Keratinocyte (primary cell): ENCODE measurements around the gene SGIP1. TPM values are rescaled to one million over a fixed set of nuclear protein-coding genes. Genes with fewer than 3 reads are reported as not detected.

Experiments
- DNase-seq: peaks from one replicate; pipeline ENCODE4 v3.0.0-alpha.2; 2011; ENCODE audit warnings: low read depth, missing footprints, low spot score
- FAIRE-seq: peaks from 2 replicates; lab custom pipeline; 2011; peaks lifted over from hg19 to GRCh38; lab: Jason Lieb, UNC
- H2AFZ ChIP-seq: 2 replicates; pipeline ENCODE4 v1.6.0; 2012; ENCODE audit warnings: low read length, control low read depth, inconsistent platforms; ENCODE audit not compliant: control insufficient read depth
- H3K27ac ChIP-seq: 2 replicates; pipeline ENCODE4 v1.5.1; 2011; ENCODE audit warnings: low read length; ENCODE audit not compliant: control insufficient read depth, insufficient read depth
- H3K27me3 ChIP-seq: 3 replicates; pipeline ENCODE4 v1.6.0; 2011; ENCODE audit warnings: low read length; ENCODE audit not compliant: control insufficient read depth, insufficient read depth; ENCODE audit errors: extremely low read depth
- H3K36me3 ChIP-seq, 2 experiments: 2 replicates in 1 of 2; 3 replicates in 1 of 2; pipeline ENCODE4 v1.5.1; 2011; ENCODE audit warnings: low read length in 2 of 2, mild to moderate bottlenecking in 1 of 2; ENCODE audit not compliant: control insufficient read depth in 2 of 2, insufficient read depth in 2 of 2; ENCODE audit errors: extremely low read depth in 1 of 2
- H3K4me1 ChIP-seq: 3 replicates; pipeline ENCODE4 v1.5.1; 2011; ENCODE audit warnings: low read length; ENCODE audit not compliant: control insufficient read depth, insufficient read depth; ENCODE audit errors: extremely low read depth
- H3K4me2 ChIP-seq: 3 replicates; pipeline ENCODE4 v1.6.0; 2011; ENCODE audit warnings: low read depth, low read length; ENCODE audit not compliant: control insufficient read depth, insufficient read depth; ENCODE audit errors: extremely low read depth
- H3K4me3 ChIP-seq, 3 experiments: fragments of 200-600 bp in 1 of 3; sonication (generic) in 1 of 3; 2 replicates in 2 of 3; 3 replicates in 1 of 3; pipeline ENCODE4 v1.5.1; 2011 to 2016; ENCODE audit warnings: low read length in 3 of 3, mild to moderate bottlenecking in 3 of 3, control low read depth in 2 of 3, inconsistent platforms in 1 of 3, low read depth in 1 of 3, mixed read lengths in 1 of 3, mixed run types in 1 of 3, moderate library complexity in 1 of 3; ENCODE audit not compliant: control insufficient read depth in 2 of 3, insufficient read depth in 2 of 3; ENCODE audit errors: extremely low read depth in 1 of 3
- H3K79me2 ChIP-seq: 2 replicates; pipeline ENCODE4 v1.6.0; 2012; ENCODE audit warnings: low read length; ENCODE audit not compliant: control insufficient read depth, insufficient read depth
- H3K9ac ChIP-seq: 3 replicates; pipeline ENCODE4 v1.6.0; 2011; ENCODE audit warnings: low read length; ENCODE audit not compliant: control insufficient read depth, insufficient read depth; ENCODE audit errors: extremely low read depth
- H3K9me1 ChIP-seq: 3 replicates; pipeline ENCODE4 v1.6.0; 2011; ENCODE audit warnings: low read length; ENCODE audit not compliant: control insufficient read depth, insufficient read depth; ENCODE audit errors: extremely low read depth
- H3K9me3 ChIP-seq: 2 replicates; pipeline ENCODE4 v1.5.1; 2012; ENCODE audit warnings: low read depth, low read length; ENCODE audit not compliant: control insufficient read depth
- H4K20me1 ChIP-seq: 3 replicates; pipeline ENCODE4 v1.6.0; 2011; ENCODE audit warnings: low read length; ENCODE audit not compliant: control insufficient read depth, insufficient read depth; ENCODE audit errors: extremely low read depth
- EZH2 ChIP-seq: IDR thresholded peaks from one replicate; pipeline ENCODE4 v1.6.1; 2012; ENCODE audit warnings: inconsistent platforms, mild to moderate bottlenecking, low read length, moderate library complexity
- dilution Hi-C: fragments of 300-500 bp; cut with MboI; formaldehyde crosslinking; loops from one replicate; pipeline ENCODE4 v1.7.0; 2020; ENCODE audit warnings: low sequenced_read_pairs; ENCODE audit not compliant: extremely low pct_ligation_motif_present
- polyA plus RNA-seq, 5 experiments: library from polyadenylated mRNA; depleted of rRNA in 3 of 5; stranded (reverse) in 3 of 5; stranded (forward) in 1 of 5; unstranded in 1 of 5; fragments of >200 nt; gene quantifications; 1 replicate in 1 of 5; 2 replicates in 3 of 5; 3 replicates in 1 of 5; pipeline versions ENCODE4 v1.2.1 to v1.2.3, GENCODE V29; 2011 to 2012; ENCODE audit warnings: missing spikeins in 2 of 5, low read depth in 1 of 5, low replicate concordance in 1 of 5
- TF ChIP-seq, protein P1 (sequence below), 3 experiments: IDR thresholded peaks in 1 of 3; conservative IDR thresholded peaks in 1 of 3; optimal IDR thresholded peaks in 1 of 3; 2 replicates in 2 of 3; 3 replicates in 1 of 3; pipeline versions ENCODE3 to v1.5.1; 2011; ENCODE audit warnings: low read length in 3 of 3, mild to moderate bottlenecking in 3 of 3, moderate library complexity in 2 of 3, control low read depth in 1 of 3, inconsistent platforms in 1 of 3; ENCODE audit not compliant: insufficient read depth in 2 of 3; ENCODE audit errors: extremely low read depth in 1 of 3

Gene SGIP1
- polyA plus RNA-seq, 1 donor (not counting 4 experiments of a cell fraction or from before 2014, with no cell fraction given) = 0.05 TPM

GRCh38 chr1:66690666-66691381 is 156.9 kb downstream of the SGIP1 start:
- Histone ChIP-seq H3K27me3 (no peaks in the 10 kb centered on the region), H3K27ac (no peak overlapping the region), H3K9me1 (no peaks in the 10 kb centered on the region), H3K4me3 (no peak overlapping the region), H3K4me2 (no peak overlapping the region), H3K9ac (no peak overlapping the region), H3K36me3 (no peaks in the 10 kb centered on the region), H3K9me3 (no peaks in the 10 kb centered on the region), H4K20me1 (no peaks in the 10 kb centered on the region), H2AFZ (no peak overlapping the region), H3K4me1 (no peaks in the 10 kb centered on the region), H3K79me2 (no peaks in the 10 kb centered on the region)
- DNase-seq (no peak), FAIRE-seq (no peak)
- dilution Hi-C loops = no loop called here
- TF ChIP-seq EZH2 = no peak
- TF ChIP-seq, protein P1, sequence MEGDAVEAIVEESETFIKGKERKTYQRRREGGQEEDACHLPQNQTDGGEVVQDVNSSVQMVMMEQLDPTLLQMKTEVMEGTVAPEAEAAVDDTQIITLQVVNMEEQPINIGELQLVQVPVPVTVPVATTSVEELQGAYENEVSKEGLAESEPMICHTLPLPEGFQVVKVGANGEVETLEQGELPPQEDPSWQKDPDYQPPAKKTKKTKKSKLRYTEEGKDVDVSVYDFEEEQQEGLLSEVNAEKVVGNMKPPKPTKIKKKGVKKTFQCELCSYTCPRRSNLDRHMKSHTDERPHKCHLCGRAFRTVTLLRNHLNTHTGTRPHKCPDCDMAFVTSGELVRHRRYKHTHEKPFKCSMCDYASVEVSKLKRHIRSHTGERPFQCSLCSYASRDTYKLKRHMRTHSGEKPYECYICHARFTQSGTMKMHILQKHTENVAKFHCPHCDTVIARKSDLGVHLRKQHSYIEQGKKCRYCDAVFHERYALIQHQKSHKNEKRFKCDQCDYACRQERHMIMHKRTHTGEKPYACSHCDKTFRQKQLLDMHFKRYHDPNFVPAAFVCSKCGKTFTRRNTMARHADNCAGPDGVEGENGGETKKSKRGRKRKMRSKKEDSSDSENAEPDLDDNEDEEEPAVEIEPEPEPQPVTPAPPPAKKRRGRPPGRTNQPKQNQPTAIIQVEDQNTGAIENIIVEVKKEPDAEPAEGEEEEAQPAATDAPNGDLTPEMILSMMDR (optimal IDR thresholded peaks at IDR 0.05 in 1 of 3, IDR thresholded peaks at IDR 0.05 in 1 of 3, conservative IDR thresholded peaks at IDR 0.05 in 1 of 3; ENCODE audit: extremely low read depth in 1 of 3, insufficient read depth in 2 of 3, low read length in 3 of 3) = no peak

DNA sequence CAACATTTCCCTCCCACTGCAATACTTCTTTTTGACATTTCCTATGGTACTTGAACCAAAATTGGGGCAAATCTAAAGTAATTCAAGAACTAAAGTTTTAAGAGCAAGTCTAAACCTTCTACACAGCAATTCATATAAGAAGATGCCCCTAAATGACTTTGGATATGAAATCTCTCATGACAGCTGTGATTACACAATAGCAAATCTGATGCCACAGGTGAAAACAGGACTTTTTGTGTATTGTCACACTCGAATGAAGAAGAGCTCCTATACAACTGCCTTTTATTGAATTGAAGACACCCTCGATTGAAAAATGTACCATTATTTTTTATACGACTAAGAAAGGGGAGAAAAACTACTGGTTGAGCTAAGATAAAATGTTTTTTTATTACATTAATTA is 158.7 kb downstream of the SGIP1 start:
- TF ChIP-seq, protein P1 (optimal IDR thresholded peaks at IDR 0.05 in 1 of 3, IDR thresholded peaks at IDR 0.05 in 1 of 3, conservative IDR thresholded peaks at IDR 0.05 in 1 of 3; ENCODE audit: extremely low read depth in 1 of 3, insufficient read depth in 2 of 3, low read length in 3 of 3) = no peak
- no peak for TF ChIP-seq EZH2
- Histone ChIP-seq H3K9ac (no peak overlapping the region), H3K27me3 (no peaks in the 10 kb centered on the region), H3K9me3 (no peaks in the 10 kb centered on the region), H3K4me1 (no peaks in the 10 kb centered on the region), H3K4me3 (no peak overlapping the region), H4K20me1 (no peaks in the 10 kb centered on the region), H3K4me2 (no peak overlapping the region), H3K36me3 (no peaks in the 10 kb centered on the region), H2AFZ (no peak overlapping the region), H3K79me2 (no peaks in the 10 kb centered on the region), H3K27ac (no peak overlapping the region), H3K9me1 (no peaks in the 10 kb centered on the region)
- DNase-seq (no peak), FAIRE-seq (peak; percentile 62)
- dilution Hi-C loops = no loop called here
